Neural cell (in vitro differentiated cells): ENCODE measurements around the gene FKBP14. TPM values are rescaled to one million over a fixed set of nuclear protein-coding genes. Genes with fewer than 3 reads are reported as not detected.

Experiments used
- H2AFZ ChIP-seq: fragments of 200-600, 300-800 bp; sonication (generic), shearing (Covaris generic); 2 replicates; pipeline ENCODE4 v1.6.0; 2014; ENCODE audit warnings: low read depth, mild to moderate bottlenecking, antibody characterized with exemption, low read length, moderate library complexity
- H3F3A ChIP-seq: fragments of 200-600 bp; shearing (Covaris generic); 2 replicates; pipeline ENCODE4 v1.6.1; 2016; ENCODE audit warnings: mild to moderate bottlenecking, moderate library complexity, mixed read lengths, antibody characterized with exemption, low read length; ENCODE audit not compliant: insufficient read depth, poor library complexity, severe bottlenecking
- H3K27ac ChIP-seq: fragments of 200-600, 300-800 bp; sonication (generic), shearing (Covaris generic); 2 replicates; pipeline ENCODE4 v1.5.1; 2014; ENCODE audit warnings: mild to moderate bottlenecking, low read length, moderate library complexity
- H3K27me3 ChIP-seq: fragments of 300-800, 200-600 bp; sonication (generic), shearing (Covaris generic); 2 replicates; pipeline ENCODE4 v1.6.0; 2014; ENCODE audit warnings: mild to moderate bottlenecking, low read depth, low read length, moderate library complexity; ENCODE audit not compliant: insufficient read depth
- H3K36me3 ChIP-seq: fragments of 300-800, 200-600 bp; sonication (generic), shearing (Covaris generic); 2 replicates; pipeline ENCODE4 v1.5.1; 2014; ENCODE audit warnings: mild to moderate bottlenecking, antibody characterized with exemption, low read length, moderate library complexity; ENCODE audit not compliant: insufficient read depth
- H3K4me2 ChIP-seq: fragments of 300-800, 200-600 bp; sonication (generic), shearing (Covaris generic); 2 replicates; pipeline ENCODE4 v1.6.0; 2014; ENCODE audit warnings: mild to moderate bottlenecking, low read length
- H3K4me3 ChIP-seq: fragments of 300-800, 200-600 bp; sonication (generic), shearing (Covaris generic); 2 replicates; pipeline ENCODE4 v1.5.1; 2014; ENCODE audit warnings: mild to moderate bottlenecking, low read length, moderate library complexity
- H3K79me2 ChIP-seq: fragments of 200-600 bp; shearing (Covaris generic); replicated peaks from 2 replicates; pipeline ENCODE4 v1.6.0; 2014; ENCODE audit warnings: mild to moderate bottlenecking, low read length, moderate library complexity; ENCODE audit not compliant: insufficient read depth
- H3K9ac ChIP-seq: fragments of 300-800, 200-600 bp; sonication (generic), shearing (Covaris generic); 2 replicates; pipeline ENCODE4 v1.6.1; 2016; ENCODE audit warnings: mild to moderate bottlenecking, low read length, mixed read lengths
- H3K9me2 ChIP-seq: fragments of 200-600 bp; shearing (Covaris generic); 2 replicates; pipeline ENCODE4 v1.6.1; 2016; ENCODE audit warnings: mild to moderate bottlenecking, low read length, mixed read lengths; ENCODE audit not compliant: insufficient read depth
- H3K9me3 ChIP-seq: fragments of 200-600, 300-800 bp; sonication (generic), shearing (Covaris generic); 2 replicates; pipeline ENCODE4 v1.6.1; 2016; ENCODE audit warnings: mild to moderate bottlenecking, mixed run types, low read length, moderate library complexity, mixed read lengths
- H4K20me1 ChIP-seq: fragments of 200-600 bp; shearing (Covaris generic); 2 replicates; pipeline ENCODE4 v1.6.1; 2016; ENCODE audit warnings: mild to moderate bottlenecking, mixed run types; ENCODE audit not compliant: insufficient read depth
- CTCF ChIP-seq: fragments of 450-650 bp; IDR thresholded peaks from 2 replicates; pipeline ENCODE4 v1.5.1; 2014; ENCODE audit warnings: antibody characterized with exemption, mild to moderate bottlenecking, moderate library complexity; ENCODE audit not compliant: poor library complexity, severe bottlenecking
- EP300 ChIP-seq: fragments of 450-650 bp; conservative IDR thresholded peaks from 2 replicates; pipeline ENCODE4 v1.6.1; 2014; ENCODE audit warnings: antibody characterized with exemption, mild to moderate bottlenecking, moderate library complexity; ENCODE audit not compliant: poor library complexity, severe bottlenecking
- EZH2 ChIP-seq: fragments of 200-600, 300-800 bp; shearing (Covaris generic), sonication (generic); IDR thresholded peaks from 2 replicates; pipeline ENCODE4 v1.6.1; 2014; ENCODE audit warnings: antibody characterized with exemption, low read length, borderline replicate concordance, mild to moderate bottlenecking; ENCODE audit not compliant: insufficient read depth, poor library complexity, severe bottlenecking
- MXI1 ChIP-seq: fragments of 450-650 bp; conservative IDR thresholded peaks from 2 replicates; pipeline ENCODE4 v1.6.1; 2014; ENCODE audit warnings: antibody characterized with exemption, mild to moderate bottlenecking; ENCODE audit not compliant: poor library complexity, severe bottlenecking
- POLR2AphosphoS5 ChIP-seq: IDR thresholded peaks from 2 replicates; pipeline ENCODE4 v1.6.1; 2012
- RAD21 ChIP-seq: fragments of 450-650 bp; conservative IDR thresholded peaks from 2 replicates; pipeline ENCODE4 v1.6.1; 2014; ENCODE audit warnings: antibody characterized with exemption, mild to moderate bottlenecking, moderate library complexity
- REST ChIP-seq: IDR thresholded peaks from 2 replicates; pipeline ENCODE4 v1.6.1; 2012; ENCODE audit warnings: borderline replicate concordance
- SMC3 ChIP-seq: fragments of 450-650 bp; conservative IDR thresholded peaks from 2 replicates; pipeline ENCODE4 v1.6.1; 2014; ENCODE audit warnings: antibody characterized with exemption, mild to moderate bottlenecking, moderate library complexity; ENCODE audit not compliant: poor library complexity
- TAF1 ChIP-seq: IDR thresholded peaks from 2 replicates; pipeline ENCODE4 v1.6.1; 2012; ENCODE audit warnings: low read depth
- polyA plus RNA-seq: library from polyadenylated mRNA; depleted of rRNA; stranded (reverse); fragments of >200 nt; gene quantifications from 2 replicates; pipeline ENCODE4 v1.2.3, GENCODE V29; 2014

Gene FKBP14
- polyA plus RNA-seq, 1 donor from 2014 or later = 36.7 TPM

DNA sequence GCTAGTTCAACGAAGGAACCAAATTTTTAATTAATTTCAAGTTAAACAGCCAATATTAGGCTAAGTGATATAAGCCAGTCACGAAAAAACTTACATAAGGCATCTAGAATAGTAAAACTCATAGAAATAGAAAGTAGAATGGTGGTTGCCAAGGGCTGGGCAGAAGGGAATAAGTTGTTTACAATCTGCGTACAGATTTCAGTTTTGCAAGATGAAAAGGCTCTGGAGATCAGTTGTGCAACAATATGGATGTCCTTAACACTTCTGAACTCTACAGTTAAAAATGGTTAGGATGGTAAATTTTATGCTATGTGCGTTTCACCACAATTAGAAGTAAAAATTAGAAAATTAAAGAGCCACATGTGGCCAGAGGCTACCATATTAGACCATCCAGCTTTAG is 50.2 kb downstream of the FKBP14 start:
- Histone ChIP-seq H3K36me3 (no peaks in the 10 kb centered on the region), H3K27ac (no peak overlapping the region), H3K9me2 (no peaks in the 10 kb centered on the region), H3K9me3 (no peaks in the 10 kb centered on the region), H2AFZ (no peak overlapping the region), H3K9ac (no peak overlapping the region), H3K4me2 (no peak overlapping the region), H3K4me3 (no peak overlapping the region), H3K79me2 (peaks cover 53% of the 10 kb centered on the region), H3K27me3 (no peaks in the 10 kb centered on the region), H3F3A (peaks cover 3% of the 10 kb centered on the region), H4K20me1 (no peaks in the 10 kb centered on the region)
- TF ChIP-seq TAF1 = no peak

- no peaks in the 10 kb centered on the region for H3K9me3 ChIP-seq
- H3F3A ChIP-seq = peaks cover 3% of the 10 kb centered on the region
- H3K4me3 ChIP-seq = no peak overlapping the region
- H3K9ac ChIP-seq = no peak overlapping the region
- H3K4me2 ChIP-seq = no peak overlapping the region
- no peak for TF ChIP-seq CTCF
- TF ChIP-seq REST = no peak
- TF ChIP-seq EZH2 = no peak
- TF ChIP-seq TAF1 = no peak
- TF ChIP-seq SMC3 = no peak
- no peak for TF ChIP-seq MXI1
- no peak for TF ChIP-seq POLR2AphosphoS5
- no peak for TF ChIP-seq EP300
- H3K27me3 ChIP-seq = no peaks in the 10 kb centered on the region
- H2AFZ ChIP-seq = no peak overlapping the region
- H4K20me1 ChIP-seq = no peaks in the 10 kb centered on the region
- H3K27ac ChIP-seq = no peak overlapping the region
- no peaks in the 10 kb centered on the region for H3K36me3 ChIP-seq
- H3K79me2 ChIP-seq = peaks cover 54% of the 10 kb centered on the region
- no peaks in the 10 kb centered on the region for H3K9me2 ChIP-seq
Measured at GRCh38 chr7:29975561-29975960, 50.9 kb downstream of the FKBP14 start.

- Histone ChIP-seq H3K27ac (no peak overlapping the region), H3K4me3 (no peak overlapping the region), H3K9me3 (no peaks in the 10 kb centered on the region), H2AFZ (no peak overlapping the region), H3K9ac (no peak overlapping the region), H3K79me2 (peaks cover 46% of the 10 kb centered on the region), H3F3A (peaks cover 3% of the 10 kb centered on the region), H4K20me1 (no peaks in the 10 kb centered on the region), H3K36me3 (no peaks in the 10 kb centered on the region), H3K9me2 (no peaks in the 10 kb centered on the region), H3K4me2 (no peak overlapping the region), H3K27me3 (no peaks in the 10 kb centered on the region)
- TF ChIP-seq POLR2AphosphoS5 (no peak), CTCF (no peak), EZH2 (no peak), RAD21 (no peak), TAF1 (no peak), SMC3 (no peak), EP300 (no peak), REST (no peak)
Measured at GRCh38 chr7:29974286-29974685, 52.2 kb downstream of the FKBP14 start.
